HepG2 (cell line): ENCODE results near the gene PADI2.

Source experiments
- CTCF ChIP-seq: sonication (generic); formaldehyde crosslinking; IDR thresholded peaks from 2 replicates; pipeline ENCODE4 v1.5.0; 2020; ENCODE audit warnings: mild to moderate bottlenecking, missing genetic modification reagents, moderate library complexity
- HOMEZ ChIP-seq: IDR thresholded peaks from 2 replicates; pipeline ENCODE4 v1.6.1; 2016; ENCODE audit warnings: low read depth
- NCOA2 ChIP-seq: sonication (generic); formaldehyde crosslinking; IDR thresholded peaks from 2 replicates; pipeline ENCODE4 v1.8.0; 2022; ENCODE audit warnings: inconsistent platforms
- SYNCRIP ChIP-seq: fragments of 200-400 bp; formaldehyde crosslinking; IDR thresholded peaks from 2 replicates; pipeline ENCODE4 v1.6.1; 2018; ENCODE audit warnings: mild to moderate bottlenecking, low read depth, low read length; ENCODE audit not compliant: insufficient read depth
- ZNF879 ChIP-seq: sonication (generic); formaldehyde crosslinking; IDR thresholded peaks from 2 replicates; pipeline ENCODE4 v1.8.1; 2023; ENCODE audit warnings: missing genetic modification reagents
- ZSCAN29 ChIP-seq: sonication (generic); formaldehyde crosslinking; conservative IDR thresholded peaks from 2 replicates; pipeline ENCODE4 v1.4.0; 2020; ENCODE audit warnings: mild to moderate bottlenecking, missing genetic modification reagents

DNA sequence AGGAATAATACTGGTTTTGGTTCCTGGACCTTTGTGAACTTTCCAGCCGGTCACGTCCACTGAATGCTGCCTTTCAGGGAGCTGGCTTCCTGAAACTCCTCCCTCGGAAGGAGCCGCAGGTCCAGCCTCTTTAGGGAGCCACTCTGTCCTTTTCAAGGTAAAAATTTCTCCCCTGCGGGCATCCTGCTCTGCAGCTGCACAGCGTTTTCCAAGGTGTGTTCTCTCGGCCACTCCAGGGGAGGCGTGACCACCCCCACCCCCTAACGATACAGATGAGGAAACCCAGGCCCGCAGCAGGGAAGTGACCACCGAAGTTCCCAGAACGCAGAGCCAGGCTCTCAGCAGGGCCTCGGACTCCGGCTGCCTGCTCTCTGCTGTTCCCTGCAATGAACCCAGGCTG, 21.5 kb downstream of the PADI2 start:
- TF ChIP-seq CTCF (no peak), SYNCRIP (no peak), HOMEZ (CRISPR knock-in tag) (no peak), NCOA2 (CRISPR knock-in tag) (no peak), ZSCAN29 (CRISPR knock-in tag) (no peak), ZNF879 (no peak)
